Osteocyte (in vitro differentiated cells): Measurements from ENCODE around the gene CRY1. TPM values are rescaled to one million over a fixed set of nuclear protein-coding genes. Genes with fewer than 3 reads are reported as not detected.
A peak's percentile ranks its signal among the peaks of the same experiment; 100 is the strongest.
"Not testable (repeated sequence)": the region's sequence is repeated elsewhere in the genome, so short reads cannot be mapped to it uniquely, and the experiment has no call there.

Source experiments
- DNase-seq: peaks from one replicate; pipeline ENCODE4 v3.0.0; 2021; ENCODE audit warnings: mixed read lengths; ENCODE audit not compliant: unreplicated experiment; ENCODE audit errors: extremely low spot score
- H3K27ac Mint-ChIP-seq: one replicate; pipeline ENCODE4 v1.8.0; 2021; ENCODE audit warnings: mild to moderate bottlenecking, mixed read lengths; ENCODE audit not compliant: unreplicated experiment
- H3K27me3 Mint-ChIP-seq: one replicate; pipeline ENCODE4 v1.8.0; 2021; ENCODE audit warnings: mixed read lengths; ENCODE audit not compliant: unreplicated experiment
- H3K36me3 Mint-ChIP-seq: one replicate; pipeline ENCODE4 v1.8.0; 2021; ENCODE audit warnings: mixed read lengths; ENCODE audit not compliant: unreplicated experiment
- H3K4me1 Mint-ChIP-seq: one replicate; pipeline ENCODE4 v1.8.0; 2021; ENCODE audit warnings: mixed read lengths; ENCODE audit not compliant: unreplicated experiment
- H3K4me3 Mint-ChIP-seq: one replicate; pipeline ENCODE4 v1.8.0; 2021; ENCODE audit warnings: mild to moderate bottlenecking, moderate library complexity, mixed read lengths; ENCODE audit not compliant: unreplicated experiment
- H3K9me3 Mint-ChIP-seq: one replicate; pipeline ENCODE4 v1.8.0; 2021; ENCODE audit warnings: mixed read lengths; ENCODE audit not compliant: unreplicated experiment
- total RNA-seq: library from RNA; stranded (reverse); gene quantifications from 2 replicates; pipeline ENCODE4 v1.2.1, GENCODE V29; 2021
- TF ChIP-seq, protein P1 (sequence below): fragments of 200-600 bp; sonication (generic); IDR thresholded peaks from 2 replicates; pipeline ENCODE4 v1.5.0; 2021; ENCODE audit warnings: antibody characterized with exemption, mild to moderate bottlenecking, moderate library complexity

The CRY1 gene
- total RNA-seq, 1 donor from 2014 or later, result 25.7 TPM

DNA sequence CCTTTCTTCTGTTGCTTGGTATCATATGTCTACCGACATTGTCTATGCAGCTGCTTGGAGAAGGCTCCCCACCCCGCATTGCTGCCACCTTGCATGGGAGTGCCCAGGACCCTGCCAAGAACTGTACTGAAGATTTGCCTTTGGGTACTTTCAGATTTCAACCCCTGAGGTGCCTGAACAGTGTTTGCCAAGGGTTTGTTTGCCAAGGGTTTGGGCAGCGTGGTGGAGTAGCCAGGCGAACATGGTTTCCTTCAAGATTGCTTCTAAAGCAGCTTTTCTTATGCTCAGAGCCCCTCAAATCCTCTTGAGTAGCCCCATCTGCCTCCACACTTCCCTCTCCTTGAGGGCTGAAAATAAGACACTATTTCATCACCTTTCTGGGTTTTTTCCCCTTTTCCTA lies 25.3 kb upstream of the CRY1 start:
- peaks cover 50% of the 10 kb centered on the region for H3K27me3 Mint-ChIP-seq
- no peaks in the 10 kb centered on the region for H3K4me1 Mint-ChIP-seq

DNA sequence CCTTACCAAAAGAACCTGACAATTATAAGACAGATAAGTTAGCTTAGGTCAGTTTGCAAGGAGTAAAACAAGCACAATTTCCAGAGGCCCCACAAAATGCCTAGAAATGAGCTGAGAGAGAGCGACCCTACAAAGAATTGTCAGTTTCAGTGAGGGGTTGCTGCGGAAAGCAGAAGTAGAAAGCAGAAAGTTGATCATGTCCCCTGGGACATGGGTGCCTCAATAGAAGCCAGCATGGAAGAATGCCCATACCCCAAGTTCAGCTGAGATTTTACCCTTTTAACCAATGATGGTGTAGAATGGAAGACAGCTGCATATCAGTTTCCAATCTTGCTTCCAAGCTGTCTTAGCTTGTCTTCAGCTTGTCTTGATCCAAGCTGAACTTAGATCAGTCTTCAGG lies 21.8 kb upstream of the CRY1 start:
- no peak overlapping the region for H3K27ac Mint-ChIP-seq
- no peak for DNase-seq
- no peak overlapping the region for H3K4me3 Mint-ChIP-seq
- H3K36me3 Mint-ChIP-seq, result no peaks in the 10 kb centered on the region
- TF ChIP-seq, protein P1, sequence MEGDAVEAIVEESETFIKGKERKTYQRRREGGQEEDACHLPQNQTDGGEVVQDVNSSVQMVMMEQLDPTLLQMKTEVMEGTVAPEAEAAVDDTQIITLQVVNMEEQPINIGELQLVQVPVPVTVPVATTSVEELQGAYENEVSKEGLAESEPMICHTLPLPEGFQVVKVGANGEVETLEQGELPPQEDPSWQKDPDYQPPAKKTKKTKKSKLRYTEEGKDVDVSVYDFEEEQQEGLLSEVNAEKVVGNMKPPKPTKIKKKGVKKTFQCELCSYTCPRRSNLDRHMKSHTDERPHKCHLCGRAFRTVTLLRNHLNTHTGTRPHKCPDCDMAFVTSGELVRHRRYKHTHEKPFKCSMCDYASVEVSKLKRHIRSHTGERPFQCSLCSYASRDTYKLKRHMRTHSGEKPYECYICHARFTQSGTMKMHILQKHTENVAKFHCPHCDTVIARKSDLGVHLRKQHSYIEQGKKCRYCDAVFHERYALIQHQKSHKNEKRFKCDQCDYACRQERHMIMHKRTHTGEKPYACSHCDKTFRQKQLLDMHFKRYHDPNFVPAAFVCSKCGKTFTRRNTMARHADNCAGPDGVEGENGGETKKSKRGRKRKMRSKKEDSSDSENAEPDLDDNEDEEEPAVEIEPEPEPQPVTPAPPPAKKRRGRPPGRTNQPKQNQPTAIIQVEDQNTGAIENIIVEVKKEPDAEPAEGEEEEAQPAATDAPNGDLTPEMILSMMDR, result no peak
- no peaks in the 10 kb centered on the region for H3K4me1 Mint-ChIP-seq
- no peaks in the 10 kb centered on the region for H3K9me3 Mint-ChIP-seq
- peaks cover 51% of the 10 kb centered on the region for H3K27me3 Mint-ChIP-seq

More for the DNA sequence above, 25.3 kb upstream of the CRY1 start:
- Mint-ChIP-seq H3K9me3 (no peaks in the 10 kb centered on the region), H3K36me3 (no peaks in the 10 kb centered on the region), H3K27ac (no peak overlapping the region), H3K4me3 (no peak overlapping the region)
- peak; percentile 53 for DNase-seq
- TF ChIP-seq, protein P1, result no peak

DNA sequence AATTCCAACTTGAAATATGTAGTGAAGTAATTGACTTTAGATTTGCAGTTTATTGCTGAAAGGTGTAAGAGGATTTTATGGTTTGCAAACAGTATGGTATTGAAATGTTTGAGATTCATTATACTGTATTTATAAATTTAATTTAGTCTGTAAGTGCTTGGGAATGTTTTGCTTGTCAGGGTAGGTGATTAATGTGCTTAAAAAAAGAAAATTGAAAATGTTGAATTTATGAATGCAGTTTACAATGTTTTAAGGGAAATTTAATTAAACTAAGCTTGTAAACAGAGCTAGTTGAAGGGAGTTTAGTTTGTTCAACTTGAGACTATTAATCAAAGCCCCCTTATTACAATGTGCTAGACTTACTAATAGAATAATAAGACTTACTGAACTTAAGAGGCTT lies 18.0 kb upstream of the CRY1 start:
- H3K4me1 Mint-ChIP-seq, result no peaks in the 10 kb centered on the region
- H3K27ac Mint-ChIP-seq, result no peak overlapping the region
- H3K9me3 Mint-ChIP-seq, result no peaks in the 10 kb centered on the region
- peaks cover 44% of the 10 kb centered on the region for H3K27me3 Mint-ChIP-seq
- no peak for DNase-seq
- TF ChIP-seq, protein P1, result no peak
- no peak overlapping the region for H3K4me3 Mint-ChIP-seq
- no peaks in the 10 kb centered on the region for H3K36me3 Mint-ChIP-seq

DNA sequence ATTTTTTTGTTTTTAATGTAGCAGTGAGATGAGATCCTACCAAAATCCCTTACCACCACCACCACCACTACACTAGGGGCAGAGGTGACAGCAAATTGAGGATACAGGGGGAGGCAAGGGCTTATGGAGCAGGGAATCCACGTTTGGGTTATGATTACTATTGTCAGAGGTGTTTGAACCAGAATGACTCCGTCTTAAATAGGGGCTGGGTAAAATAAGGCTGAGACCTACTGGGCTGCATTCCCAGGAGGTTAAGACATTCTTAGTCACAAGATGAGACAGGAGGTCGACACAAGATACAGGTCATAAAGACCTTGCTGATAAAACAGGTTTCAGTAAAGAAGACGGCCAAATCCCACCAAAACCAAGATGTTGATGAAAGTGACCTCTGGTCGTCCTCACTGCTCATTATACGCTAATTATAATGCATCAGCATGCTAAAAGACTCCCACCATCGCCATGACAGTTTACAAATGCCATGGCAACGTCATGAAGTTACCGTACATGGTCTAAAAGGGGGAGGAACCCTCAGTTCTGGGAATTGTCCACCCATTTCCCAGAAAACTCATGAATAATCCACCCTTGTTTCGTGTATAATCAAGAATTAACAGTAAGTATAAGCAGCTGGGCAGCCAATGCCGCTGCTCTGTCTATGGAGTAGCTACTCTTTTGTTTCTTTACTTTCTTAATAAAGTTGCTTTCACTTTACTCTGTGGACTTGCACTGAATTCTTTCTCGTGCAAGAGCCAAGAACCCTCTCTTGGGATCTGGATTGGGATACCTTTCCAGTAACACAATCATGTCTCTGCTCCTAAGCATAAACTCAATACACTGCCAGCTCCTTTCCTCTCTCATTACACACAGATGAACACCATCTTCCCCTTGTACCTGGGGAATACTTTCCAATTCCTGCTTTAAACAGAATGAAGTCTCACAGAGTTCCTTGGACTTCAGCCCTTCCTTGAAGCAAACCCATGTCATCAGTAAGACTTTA lies 16.7 kb upstream of the CRY1 start:
- Mint-ChIP-seq H3K9me3 (no peaks in the 10 kb centered on the region), H3K27ac (no peak overlapping the region), H3K4me3 (no peak overlapping the region), H3K4me1 (peaks cover 3% of the 10 kb centered on the region), H3K36me3 (no peaks in the 10 kb centered on the region), H3K27me3 (peaks cover 43% of the 10 kb centered on the region)
- TF ChIP-seq, protein P1, result no peak
- no peak for DNase-seq

DNA sequence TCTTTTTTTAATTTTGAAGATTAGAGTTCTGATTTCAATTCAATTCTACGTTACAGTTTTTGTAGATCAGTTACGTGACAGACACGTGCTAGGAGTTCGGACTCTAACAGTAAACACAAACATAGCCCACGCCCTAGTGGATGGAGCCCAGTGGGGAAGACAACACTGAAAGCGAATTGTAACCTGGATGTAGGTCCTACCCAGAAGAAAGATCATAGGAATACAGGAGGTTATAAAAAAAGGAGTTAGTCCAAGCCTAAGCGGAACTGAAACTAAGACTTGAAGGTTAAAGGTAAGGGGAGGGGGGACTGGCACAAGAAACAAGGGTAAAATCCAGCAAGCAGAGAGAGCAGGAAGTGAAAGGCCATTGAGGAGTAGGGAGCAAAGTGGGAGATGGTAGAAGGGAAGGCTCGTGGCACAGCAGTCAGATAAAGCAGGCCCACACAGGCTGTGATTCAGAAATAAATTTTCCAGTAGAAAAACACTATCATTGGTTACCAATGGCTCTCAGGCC lies 15.7 kb upstream of the CRY1 start:
- TF ChIP-seq, protein P1, result no peak

DNA sequence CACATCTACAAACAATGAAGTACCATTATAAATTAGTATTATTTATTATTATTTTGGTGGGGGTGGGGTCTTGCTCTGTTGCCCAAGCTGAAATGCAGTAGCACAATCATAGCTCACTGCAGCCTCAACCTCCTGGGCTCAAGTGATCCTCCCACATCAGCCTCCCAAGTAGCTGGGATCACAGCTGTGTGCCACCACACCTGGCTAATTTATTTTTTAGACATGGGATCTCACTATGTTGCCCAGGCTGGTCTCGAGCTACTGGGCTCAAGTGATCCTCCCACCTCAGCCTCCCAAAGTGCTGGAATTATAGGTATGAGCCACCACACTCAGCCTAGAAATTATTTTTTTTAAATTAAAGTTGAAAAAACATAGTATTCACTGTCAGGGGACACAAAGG lies 15.0 kb upstream of the CRY1 start:
- DNase-seq, H3K4me3 Mint-ChIP-seq, H3K27ac Mint-ChIP-seq, H3K4me1 Mint-ChIP-seq, H3K9me3 Mint-ChIP-seq, H3K36me3 Mint-ChIP-seq: not testable (repeated sequence)
- H3K27me3 Mint-ChIP-seq, result peaks cover 32% of the 10 kb centered on the region

More for the DNA sequence above, 15.7 kb upstream of the CRY1 start:
- H3K4me1 Mint-ChIP-seq, result peaks cover 8% of the 10 kb centered on the region
- H3K9me3 Mint-ChIP-seq, result no peaks in the 10 kb centered on the region
- H3K4me3 Mint-ChIP-seq, result no peak overlapping the region
- peaks cover 36% of the 10 kb centered on the region for H3K27me3 Mint-ChIP-seq
- no peak for DNase-seq
- H3K27ac Mint-ChIP-seq, result no peak overlapping the region
- H3K36me3 Mint-ChIP-seq, result no peaks in the 10 kb centered on the region
